Left colon (tissue), 2 donors: ENCODE data around the gene MAD1L1. TPM values are rescaled to one million over a fixed set of nuclear protein-coding genes. Genes with fewer than 3 reads are reported as not detected.

Source experiments
- ATAC-seq: fragments of 200-7000 bp; cut with Tn5 transposase; one replicate; pipeline ENCODE4 v1.9.1; 2020; ENCODE audit warnings: mild to moderate bottlenecking, moderate library complexity
- DNase-seq, 2 donors: peaks; one replicate each; pipeline ENCODE4 v3.0.0-alpha.2; 2020
- intact Hi-C, 2 donors: fragments of 100-400 bp; cut with DNase I in 1 of 2; cut with micrococcal nuclease in 1 of 2; formaldehyde crosslinking; loops; one replicate each; pipeline versions ENCODE4 v1.11.2 to v1.14.0; 2022; cut with DNase I, micrococcal nuclease
- total RNA-seq, 2 donors: library from RNA; stranded (reverse); fragmentation: NEBNext Ultra II Directional; extraction: Animal tissue kit (Norgen Biotek cat#: 25700); gene quantifications; one replicate each; pipeline ENCODE4 v1.2.1, GENCODE V29; 2021
- donor health status: DM: no; HTN: no; CAD: no.
- donor health status: DM: yes; HTN: yes; CAD: no.

MAD1L1 gene
- total RNA-seq, 2 donors from 2014 or later = 22.1 to 28.2 TPM

DNA sequence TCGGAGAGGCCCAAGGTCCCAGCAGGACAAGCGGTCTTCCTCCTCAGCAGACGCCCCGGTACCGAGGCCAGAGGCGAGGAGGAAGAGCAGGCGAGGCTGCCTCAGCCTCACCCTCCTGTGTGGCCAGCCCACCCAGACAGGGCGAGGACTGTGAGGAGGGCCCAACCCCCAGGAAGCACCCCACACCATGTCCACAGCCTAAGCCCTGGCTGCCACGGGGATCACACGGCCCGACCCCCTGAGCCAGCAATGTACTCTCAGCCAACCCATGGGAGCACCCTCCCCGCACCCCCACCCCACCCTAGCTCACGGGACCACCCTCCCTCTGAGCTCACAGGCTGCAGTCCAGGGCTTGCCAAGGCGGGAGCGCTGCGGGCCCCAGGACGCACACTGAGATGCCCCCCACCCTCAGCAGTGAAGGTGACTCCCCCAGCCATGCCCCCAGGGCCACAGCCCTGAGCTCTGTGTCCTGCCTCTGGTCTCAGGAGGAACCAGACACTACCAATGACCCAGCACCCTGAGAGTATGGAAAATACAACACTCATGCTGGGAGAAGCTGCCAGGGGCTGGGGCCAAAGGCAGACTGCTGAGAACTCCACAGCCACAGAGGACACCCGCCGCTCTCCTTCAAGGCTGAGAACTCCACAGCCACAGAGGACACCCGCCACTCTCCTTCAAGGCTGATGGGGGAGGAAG is 93.6 kb downstream of the MAD1L1 start:
- ATAC-seq = no peak
- intact Hi-C loops = no loop called here

DNA sequence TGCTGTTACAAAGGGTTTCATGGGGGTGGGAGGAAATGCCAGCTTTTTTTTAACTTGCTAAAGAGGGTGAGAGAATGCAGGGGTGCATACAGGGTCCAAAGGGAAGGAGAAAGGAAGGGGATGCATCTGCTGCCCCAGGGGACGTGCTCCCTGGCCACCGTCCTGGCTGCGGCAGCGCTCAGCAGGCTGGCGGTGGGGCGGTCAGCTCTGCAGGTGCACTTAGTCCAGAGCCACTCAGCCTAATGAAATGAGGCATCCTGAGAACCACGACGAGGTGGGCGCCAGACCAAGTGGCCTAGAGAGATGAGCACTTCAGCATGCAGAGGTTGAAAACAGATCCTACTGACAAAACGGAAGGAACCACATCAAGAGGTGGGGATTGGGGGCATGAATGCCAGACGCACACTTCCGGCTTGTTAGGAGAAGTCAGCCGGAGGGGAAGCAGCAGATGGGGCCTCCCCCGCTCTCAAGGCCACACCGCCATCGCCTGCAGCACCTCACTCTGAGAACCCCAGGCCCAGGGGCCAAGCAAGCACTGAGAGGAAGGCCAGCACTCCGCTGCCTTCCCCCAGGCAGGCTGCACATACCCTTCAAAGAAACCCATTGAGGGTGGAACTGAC is 94.5 kb downstream of the MAD1L1 start:
- ATAC-seq (no peak), DNase-seq (peak in 1 of 2 donors; percentile 45)
- intact Hi-C loops = no loop called here

More for the DNA sequence above, 93.6 kb downstream of the MAD1L1 start:
- DNase-seq = no peak

DNA sequence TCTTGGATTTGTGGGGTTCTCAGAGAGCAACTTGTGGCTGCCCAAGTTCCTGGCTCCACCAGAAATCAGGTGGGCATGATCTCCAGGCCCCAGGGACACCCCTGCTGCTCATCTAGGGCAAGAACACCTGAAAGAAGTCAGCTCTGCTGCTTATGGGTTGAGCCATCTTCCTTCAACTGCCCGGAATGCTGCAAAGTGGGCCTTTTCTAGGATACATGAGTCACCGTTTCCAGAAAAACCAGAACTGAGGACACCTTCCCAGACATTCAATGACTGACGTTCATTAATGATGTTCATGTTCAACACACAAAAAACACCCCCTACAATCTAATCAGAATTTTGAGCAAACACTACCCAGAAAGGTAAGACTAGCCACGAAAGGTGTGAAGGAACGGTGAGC is 98.0 kb downstream of the MAD1L1 start:
- intact Hi-C loops = no loop called here
- DNase-seq = no peak

DNA sequence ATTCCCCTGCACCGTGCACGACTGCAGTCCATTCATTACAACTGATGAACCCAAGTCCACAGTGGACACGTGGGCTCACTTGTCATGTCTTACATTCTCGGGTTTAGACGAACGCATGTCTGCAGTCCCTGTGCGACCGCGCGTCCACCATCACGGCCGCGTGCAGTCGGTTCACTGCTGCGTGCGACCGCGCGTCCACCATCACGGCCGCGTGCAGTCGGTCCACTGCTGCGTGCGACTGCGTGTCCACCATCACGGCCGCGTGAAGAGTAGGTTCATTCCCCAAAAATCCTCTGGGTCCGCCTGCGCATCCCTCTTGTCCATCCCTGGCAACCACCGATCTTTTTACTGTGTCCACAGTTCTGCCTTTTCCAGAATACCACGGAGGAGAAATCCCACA is 100.5 kb downstream of the MAD1L1 start:
- DNase-seq (no peak), ATAC-seq (no peak)
- intact Hi-C loops = no loop called here

More for the DNA sequence above, 98.0 kb downstream of the MAD1L1 start:
- no peak for ATAC-seq

DNA sequence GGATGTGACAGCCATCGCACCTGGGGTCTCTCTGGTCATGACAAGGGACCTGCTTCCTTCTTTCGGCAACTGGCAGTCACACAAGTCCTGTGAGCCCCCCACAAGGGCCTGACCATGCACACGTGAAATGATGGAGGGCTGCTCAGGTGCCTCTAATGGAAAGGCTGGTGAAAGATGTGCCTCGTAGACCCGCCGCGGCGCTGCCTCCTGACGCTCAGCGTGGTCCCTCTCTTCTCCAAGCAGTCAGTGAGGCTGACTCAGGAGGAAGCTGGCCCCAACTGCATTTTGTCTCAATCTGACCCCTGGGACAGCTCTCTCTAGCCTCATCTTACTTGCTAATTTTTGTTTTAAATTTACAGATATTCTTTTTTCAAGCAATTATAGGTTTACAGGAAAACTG is 100.9 kb downstream of the MAD1L1 start:
- ATAC-seq = no peak

DNA sequence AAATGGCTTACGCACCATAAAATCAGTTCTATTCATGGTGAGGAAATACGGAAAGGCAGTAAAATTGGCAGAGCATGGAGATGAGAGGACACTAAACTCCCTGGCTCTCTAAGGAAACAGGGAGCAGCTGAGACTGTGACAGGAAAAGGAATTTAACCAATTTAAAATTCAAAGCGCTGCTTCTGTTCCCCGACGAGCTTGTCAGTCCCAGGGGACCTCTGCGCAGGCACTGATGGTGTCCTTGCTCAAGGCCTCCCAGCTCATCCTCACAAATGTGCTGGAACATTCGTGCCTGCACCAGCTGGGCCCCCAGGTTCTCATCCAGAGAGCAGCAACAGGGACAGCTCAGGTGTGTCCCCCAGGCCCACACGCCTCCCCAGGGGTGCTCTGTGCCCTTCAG is 101.4 kb downstream of the MAD1L1 start:
- intact Hi-C loops = no loop called here
- DNase-seq = no peak
- ATAC-seq = no peak

More for the DNA sequence above, 100.9 kb downstream of the MAD1L1 start:
- DNase-seq = no peak
- intact Hi-C loops = no loop called here

DNA sequence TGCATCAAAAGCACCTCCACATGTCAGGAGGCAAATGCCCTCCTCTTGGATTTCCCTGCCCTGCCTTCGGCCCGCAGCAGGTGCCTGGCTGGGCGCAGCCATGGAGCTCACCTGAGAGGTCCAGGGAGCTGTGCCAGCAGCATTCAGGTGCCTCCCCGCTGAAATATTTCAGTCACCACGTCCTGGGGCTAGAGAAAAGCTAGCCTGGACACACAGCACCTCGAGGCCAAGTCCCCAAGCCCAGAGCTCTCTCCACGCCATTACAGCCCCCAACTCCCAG is 102.7 kb downstream of the MAD1L1 start:
- ATAC-seq = no peak
- intact Hi-C loops = no loop called here
- no peak for DNase-seq

DNA sequence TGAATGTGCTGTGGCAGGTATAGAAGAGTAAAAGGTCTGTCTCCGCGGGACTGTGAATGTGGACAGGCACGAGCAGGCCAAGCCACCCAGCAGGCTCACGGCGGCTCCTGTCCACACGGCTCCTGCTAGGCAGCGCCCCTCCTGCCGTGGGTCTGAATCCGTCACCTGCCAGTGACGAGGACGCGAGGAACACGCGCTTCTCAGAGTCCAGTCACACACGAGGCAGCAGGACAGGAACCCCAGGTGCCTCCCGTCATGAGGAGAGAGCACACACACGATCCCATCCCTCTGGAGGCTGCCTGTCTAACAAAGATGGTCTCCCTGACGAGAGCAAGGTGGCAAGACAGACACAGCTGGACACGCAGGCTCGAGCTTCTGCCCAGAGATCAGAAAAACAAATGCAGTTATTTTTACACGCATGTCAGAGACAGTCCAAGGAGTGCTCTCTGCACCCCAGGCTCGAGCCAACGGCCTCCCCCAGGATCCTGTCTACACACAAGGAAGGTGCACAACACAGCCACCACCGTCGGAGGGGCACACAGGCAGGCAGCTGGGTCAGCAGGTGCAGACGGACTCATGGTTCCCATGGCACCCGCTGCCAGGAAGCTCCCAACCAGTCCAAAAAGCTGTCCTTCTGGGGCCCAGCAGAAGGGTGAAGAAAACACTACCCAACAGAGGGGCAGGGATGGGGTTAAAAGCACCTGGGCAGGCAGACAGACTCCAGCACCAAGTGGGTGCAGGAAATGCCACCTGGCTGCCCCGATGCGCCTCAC is 103.2 kb downstream of the MAD1L1 start:
- intact Hi-C loops = no loop called here
- ATAC-seq (no peak), DNase-seq (no peak)

DNA sequence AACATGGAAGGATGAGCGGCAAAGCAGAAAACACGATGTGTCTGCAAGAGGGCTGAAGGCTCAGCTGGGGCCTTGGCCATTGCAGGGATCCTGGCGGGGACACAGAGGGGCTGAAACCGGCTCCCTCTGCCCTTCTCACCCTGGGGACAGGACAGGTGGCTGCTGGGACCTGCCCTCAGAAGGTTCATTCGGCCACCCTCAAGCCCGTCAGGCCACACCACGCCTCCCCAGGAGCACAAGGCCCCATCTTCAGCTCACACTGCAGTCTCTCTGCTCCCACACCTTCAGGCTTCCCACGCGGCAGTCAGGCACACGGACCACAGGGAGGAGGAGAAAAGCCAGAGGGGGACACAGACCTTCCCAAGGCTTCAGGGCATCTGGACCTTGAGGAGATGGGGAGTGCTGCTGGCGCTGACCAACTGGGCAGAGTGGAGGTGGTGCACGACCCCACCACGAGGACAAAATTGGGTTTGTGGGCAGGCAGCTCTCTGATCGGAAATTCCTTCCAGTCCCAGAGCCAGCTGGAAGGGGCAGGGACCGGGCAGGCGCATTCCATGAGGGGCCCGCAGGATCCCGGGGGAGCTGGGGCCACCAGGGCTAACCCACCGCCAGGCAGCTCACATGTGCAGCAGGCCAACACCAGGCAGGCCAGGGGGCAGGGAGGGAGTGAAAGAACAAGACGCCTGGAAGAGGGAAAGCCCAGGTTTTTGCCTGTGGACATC is 104.0 kb downstream of the MAD1L1 start:
- DNase-seq = no peak
- ATAC-seq = no peak
- intact Hi-C loops = no loop called here

DNA sequence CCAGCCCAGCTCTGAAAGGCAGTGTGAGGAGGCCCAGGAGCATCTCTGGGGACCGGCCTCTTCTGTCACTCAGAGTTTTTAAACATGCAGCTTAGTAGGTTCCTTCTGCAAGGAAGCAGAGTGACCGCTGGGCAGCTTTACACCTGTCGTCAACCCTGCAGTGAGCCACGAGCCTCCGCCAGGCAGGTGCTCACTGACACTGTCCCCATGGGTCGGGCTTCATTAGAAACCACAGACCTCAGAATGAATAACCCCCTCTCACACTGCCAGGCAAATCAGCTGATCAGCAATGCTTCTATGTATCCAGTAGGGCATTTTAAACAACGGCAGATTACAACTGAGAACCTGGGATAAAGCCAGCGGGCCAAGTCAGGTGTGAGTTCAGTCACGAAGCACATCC is 106.1 kb downstream of the MAD1L1 start:
- intact Hi-C loops = no loop called here
- ATAC-seq (no peak), DNase-seq (no peak)

DNA sequence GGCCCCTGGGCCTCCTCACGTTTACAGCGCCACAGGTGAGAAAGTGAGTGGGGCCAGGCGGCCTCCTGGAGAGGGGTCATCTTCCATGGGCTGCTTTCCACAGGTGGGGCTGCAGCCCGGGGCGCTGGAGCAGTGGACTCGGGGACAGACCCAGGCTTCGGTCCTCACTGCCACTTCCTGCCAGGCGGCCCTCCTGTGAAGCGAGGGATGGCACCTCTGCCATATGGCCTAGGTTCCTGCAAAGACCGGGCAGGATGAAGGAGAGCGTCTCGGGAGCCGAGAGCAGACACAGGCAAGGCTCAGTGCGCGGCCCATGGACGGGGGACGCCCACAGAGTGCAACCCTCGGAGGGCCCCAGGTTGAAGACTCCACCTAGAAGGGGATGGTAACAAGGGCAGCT is 106.8 kb downstream of the MAD1L1 start:
- no peak for ATAC-seq
- DNase-seq = no peak
- intact Hi-C loops = no loop called here

DNA sequence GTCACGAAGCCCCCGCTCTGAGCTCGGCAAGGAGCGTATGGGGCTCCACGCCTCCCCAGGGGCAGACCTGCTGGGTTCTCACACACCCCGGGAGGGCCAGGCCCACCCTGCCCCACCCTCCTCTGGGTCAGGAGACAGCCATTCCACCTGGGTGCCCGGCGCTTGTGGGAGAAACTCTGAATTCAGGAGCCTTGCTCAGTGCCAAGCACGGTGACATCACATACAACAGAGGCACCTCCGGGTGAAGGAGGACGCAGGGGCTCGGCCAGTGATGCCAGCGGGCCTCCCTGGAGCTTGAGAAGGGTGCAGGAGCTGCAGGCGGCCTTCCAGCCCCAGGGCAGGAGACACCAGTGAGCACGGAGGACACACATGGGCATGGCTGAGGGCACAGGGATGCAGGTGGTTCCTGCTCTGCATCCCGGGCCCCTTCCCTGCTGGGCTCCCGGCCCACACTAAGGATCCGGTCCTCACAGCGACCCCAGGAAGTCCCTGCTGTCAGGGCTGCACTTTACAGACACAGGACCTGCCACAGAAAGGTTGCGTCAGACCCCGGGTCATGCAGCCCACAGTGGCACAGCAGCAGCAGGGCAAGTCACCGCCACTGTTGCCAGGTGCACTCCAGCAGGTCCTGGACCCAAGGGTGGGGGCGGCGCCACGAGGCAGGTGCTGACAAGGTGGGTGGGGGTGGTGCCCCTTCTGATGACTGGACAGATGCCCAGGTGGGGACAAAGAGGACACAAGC is 108.0 kb downstream of the MAD1L1 start:
- ATAC-seq (no peak), DNase-seq (no peak)
- intact Hi-C loops = no loop called here

DNA sequence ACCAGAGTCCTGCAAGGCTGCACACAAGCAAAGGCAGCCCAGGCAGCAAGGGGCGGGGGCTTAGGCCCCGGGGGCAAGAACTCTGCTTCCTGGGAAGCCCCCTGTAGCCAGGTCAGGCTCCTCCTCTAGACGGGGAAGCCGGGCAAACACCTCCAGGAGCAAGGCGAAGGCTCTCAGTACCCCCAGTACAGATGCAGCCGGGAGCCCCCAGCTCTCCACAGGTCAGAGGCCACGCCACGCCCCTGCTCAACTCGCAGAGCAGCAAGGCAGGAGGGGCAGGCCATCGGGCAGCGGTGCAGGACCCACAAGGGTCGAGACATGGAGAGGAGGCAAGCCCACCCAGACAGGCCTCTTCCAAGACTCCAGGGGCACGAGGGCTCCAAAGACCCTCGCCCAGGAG is 108.8 kb downstream of the MAD1L1 start:
- intact Hi-C loops = no loop called here
- DNase-seq (no peak), ATAC-seq (no peak)

DNA sequence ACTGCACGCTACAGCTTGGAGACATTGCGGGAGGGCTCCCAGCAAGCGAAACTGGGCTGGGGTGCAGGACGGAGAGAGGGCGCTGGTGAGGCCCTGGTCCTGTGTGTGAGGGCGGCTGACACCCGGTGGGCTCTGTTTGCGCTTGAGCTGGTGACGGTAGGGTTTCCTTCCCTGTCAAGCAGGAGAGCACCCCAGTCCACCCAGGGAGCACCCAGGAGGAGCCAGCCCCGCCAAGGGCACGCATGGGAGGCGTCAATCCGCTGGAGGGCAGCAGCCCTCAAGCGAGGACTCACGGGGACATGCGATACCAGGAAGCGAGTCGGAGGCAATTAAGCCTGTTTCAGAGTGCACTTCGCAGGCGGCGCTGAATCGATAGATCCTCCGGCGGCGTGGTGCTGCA is 109.4 kb downstream of the MAD1L1 start:
- intact Hi-C loops = no loop called here
- no peak for DNase-seq
- no peak for ATAC-seq

DNA sequence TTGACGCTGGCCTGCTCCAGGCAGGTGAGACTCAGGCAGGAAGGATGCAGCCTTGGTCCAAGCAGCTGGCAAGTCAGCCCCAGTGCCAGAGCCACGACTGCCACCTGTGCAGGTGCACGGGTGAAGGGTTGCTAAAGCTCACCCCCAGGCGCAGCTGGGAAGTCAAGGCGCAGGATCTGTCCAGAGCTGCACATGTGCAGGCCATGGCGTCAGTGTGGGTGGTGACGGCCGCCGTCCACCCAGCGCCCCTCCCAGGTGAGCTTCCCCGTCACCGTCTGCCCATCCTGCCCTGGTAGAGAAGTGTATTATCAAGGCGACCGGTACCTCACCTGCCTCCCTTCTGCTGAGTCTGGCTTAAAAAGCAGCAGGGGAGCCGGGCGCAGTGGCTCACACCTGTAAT is 110.1 kb downstream of the MAD1L1 start:
- intact Hi-C loops = no loop called here
- ATAC-seq = no peak

DNA sequence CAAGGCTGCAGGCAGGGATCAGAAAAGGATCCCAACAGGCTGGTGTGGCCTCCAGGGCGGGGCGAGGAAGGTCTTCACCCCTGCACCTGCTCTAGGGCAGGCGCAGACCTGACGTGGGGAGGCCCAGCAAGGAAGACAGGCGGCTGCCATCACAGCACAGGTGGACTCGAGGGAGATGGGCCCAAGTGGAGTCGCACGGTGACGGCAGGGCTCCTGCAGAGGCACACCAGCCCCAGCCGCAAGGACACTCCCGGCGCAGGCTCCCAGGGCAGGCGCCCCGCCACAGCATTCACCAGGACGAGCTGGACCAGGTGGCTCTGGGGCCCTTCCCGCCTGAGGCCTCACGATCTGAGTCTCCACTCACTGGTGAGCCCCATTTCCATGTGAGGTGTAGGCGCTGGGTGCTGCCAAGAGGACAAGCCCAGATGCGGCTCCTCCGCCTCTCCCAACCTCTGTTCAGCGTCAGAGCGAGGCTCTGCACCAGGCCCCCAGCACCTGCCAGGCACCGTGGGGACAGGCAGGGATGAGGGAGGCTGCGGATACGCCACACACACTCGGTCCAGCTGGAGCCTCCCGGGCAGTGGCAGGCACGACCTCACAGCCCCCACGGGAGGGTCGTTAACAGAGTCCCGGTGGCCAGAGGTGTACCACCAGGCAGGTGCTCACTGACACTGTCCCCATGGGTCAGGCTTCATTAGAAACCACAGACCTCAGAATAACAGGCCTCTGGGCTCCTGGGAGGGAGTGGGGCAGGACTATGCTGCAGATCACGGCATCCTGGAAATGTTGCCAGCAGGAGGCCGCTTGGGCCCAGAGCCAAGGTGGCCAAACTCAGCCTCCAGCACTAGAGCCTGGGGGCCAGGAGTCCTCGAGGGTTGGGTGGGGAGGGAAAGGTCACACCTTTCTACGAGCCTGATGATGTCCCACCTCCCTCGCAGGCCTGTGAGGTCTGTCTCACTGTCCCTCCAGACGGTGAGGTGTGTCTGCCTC is 111.6 kb downstream of the MAD1L1 start:
- ATAC-seq (no peak), DNase-seq (no peak)
- intact Hi-C loops = no loop called here

More for the DNA sequence above, 110.1 kb downstream of the MAD1L1 start:
- DNase-seq = no peak

DNA sequence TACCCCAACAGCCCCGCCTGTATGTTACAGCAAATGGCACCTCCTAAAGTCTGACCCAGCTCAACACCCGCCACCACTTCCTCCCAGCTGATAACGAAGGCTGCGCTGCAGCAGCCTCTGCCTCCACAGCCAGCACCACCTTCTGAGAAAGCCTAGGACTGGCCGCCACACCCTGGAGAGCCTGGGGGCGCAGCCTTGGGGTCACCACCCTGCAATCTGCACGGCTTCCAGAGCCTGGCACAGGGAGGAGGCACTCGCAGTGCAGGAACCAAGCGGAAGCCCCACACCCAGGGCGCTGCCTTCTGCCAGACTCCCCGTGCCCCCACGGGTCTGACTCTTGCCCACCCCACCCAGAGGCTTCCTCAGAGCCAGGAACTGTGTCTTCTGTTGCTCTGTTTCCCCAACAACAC is 112.5 kb downstream of the MAD1L1 start:
- DNase-seq (no peak), ATAC-seq (peak; percentile 22)
- intact Hi-C loops = no loop called here

DNA sequence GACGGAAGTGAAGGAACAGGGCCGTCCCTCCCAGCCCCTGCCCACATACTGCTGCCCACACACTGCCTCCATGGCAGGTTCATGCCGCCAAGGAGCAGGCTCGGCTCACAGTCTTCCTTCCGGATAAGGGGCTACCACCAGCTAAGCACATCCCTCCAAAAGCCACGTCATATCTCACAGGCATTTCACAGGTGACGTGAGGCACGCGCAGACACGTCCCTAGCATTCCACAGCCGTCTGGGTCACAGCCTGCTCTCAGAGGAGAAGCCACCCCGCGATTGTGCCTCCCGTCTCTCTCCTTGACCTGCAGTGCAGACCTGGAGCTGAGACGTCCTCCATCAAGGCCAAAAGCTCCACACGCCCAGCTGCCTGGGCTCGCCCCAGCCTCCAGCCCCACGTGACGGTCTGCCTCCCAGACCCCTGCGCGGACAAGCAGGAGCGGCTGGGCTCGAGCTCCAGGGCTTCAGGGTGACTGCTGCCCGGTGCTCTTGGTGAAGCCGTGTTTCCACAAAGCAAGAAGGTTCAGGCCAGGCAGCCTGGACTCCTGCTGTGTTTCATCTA is 114.0 kb downstream of the MAD1L1 start:
- DNase-seq (no peak), ATAC-seq (no peak)
- intact Hi-C loops = no loop called here
